ENCODE results near the gene SPTLC1. TPM values are rescaled to one million over a fixed set of nuclear protein-coding genes. Genes with fewer than 3 reads are reported as not detected.

SPTLC1 gene
- total and polyA plus RNA-seq, 2 experiments from 2014 or later: 54.8 to 100 TPM

DNA sequence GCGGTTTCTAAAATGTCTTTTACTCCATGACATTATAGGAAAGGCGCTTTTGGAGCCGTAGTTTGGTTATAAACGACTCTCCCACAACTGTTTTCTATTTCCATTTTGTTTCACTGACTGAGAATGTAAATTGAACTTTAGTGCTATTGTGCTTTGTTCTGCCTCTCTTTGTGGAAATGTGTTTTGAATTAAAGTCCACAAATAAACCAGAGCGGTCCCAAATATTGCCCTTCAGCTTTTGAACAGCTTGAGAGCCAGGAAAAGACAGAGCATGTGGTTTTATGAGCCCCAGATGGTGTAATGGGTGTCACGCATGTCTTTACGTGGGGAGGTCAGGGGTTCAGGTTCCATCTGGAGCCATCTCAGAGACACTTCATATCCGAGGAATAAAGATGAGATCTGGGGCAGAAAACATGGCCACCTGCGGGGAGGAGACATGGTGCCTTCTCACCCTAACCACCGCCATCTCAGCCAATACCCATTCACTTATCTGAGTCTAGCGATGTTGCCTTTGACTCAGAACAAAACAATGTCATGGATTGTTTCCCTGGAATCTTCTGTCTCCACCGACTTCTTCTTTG lies 122.7 kb downstream of the SPTLC1 start:
- Histone ChIP-seq H3K4me1 (ENCODE audit: insufficient read depth) (no peaks in the 10 kb centered on the region; the same call in 1 of the 2 replicates), H3F3A (replicated peaks; ENCODE audit: low read depth) (no peaks in the 10 kb centered on the region), H3K79me2 (replicated peaks; ENCODE audit: insufficient read depth) (no peaks in the 10 kb centered on the region), H3K27me3 (ENCODE audit: insufficient read depth) (no peaks in the 10 kb centered on the region), H3K4me2 (no peak overlapping the region), H3K36me3 (ENCODE audit: insufficient read depth) (no peaks in the 10 kb centered on the region), H3K9me2 (ENCODE audit: insufficient read depth) (no peaks in the 10 kb centered on the region), H4K20me1 (replicated peaks; ENCODE audit: insufficient read depth) (no peaks in the 10 kb centered on the region), H2AFZ (peak overlapping the region; percentile 86), H3K27ac (ENCODE audit: low read depth) (no peak overlapping the region), H3K4me3 (no peak overlapping the region)
- TF ChIP-seq, protein P1, sequence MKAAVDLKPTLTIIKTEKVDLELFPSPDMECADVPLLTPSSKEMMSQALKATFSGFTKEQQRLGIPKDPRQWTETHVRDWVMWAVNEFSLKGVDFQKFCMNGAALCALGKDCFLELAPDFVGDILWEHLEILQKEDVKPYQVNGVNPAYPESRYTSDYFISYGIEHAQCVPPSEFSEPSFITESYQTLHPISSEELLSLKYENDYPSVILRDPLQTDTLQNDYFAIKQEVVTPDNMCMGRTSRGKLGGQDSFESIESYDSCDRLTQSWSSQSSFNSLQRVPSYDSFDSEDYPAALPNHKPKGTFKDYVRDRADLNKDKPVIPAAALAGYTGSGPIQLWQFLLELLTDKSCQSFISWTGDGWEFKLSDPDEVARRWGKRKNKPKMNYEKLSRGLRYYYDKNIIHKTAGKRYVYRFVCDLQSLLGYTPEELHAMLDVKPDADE (IDR thresholded peaks at IDR 0.05): no peak
- no peak for TF ChIP-seq NANOG (IDR thresholded peaks at IDR 0.05; ENCODE audit: borderline replicate concordance)
- TF ChIP-seq CREB1 (CRISPR knock-in tag; IDR thresholded peaks at IDR 0.05; ENCODE audit: low read depth): no peak
- no peak for TF ChIP-seq ZNF114 (CRISPR knock-in tag; IDR thresholded peaks at IDR 0.05)
- no peak for TF ChIP-seq EZH2 (IDR thresholded peaks at IDR 0.05; ENCODE audit: low read depth, unreplicated experiment)
- TF ChIP-seq, protein P2, sequence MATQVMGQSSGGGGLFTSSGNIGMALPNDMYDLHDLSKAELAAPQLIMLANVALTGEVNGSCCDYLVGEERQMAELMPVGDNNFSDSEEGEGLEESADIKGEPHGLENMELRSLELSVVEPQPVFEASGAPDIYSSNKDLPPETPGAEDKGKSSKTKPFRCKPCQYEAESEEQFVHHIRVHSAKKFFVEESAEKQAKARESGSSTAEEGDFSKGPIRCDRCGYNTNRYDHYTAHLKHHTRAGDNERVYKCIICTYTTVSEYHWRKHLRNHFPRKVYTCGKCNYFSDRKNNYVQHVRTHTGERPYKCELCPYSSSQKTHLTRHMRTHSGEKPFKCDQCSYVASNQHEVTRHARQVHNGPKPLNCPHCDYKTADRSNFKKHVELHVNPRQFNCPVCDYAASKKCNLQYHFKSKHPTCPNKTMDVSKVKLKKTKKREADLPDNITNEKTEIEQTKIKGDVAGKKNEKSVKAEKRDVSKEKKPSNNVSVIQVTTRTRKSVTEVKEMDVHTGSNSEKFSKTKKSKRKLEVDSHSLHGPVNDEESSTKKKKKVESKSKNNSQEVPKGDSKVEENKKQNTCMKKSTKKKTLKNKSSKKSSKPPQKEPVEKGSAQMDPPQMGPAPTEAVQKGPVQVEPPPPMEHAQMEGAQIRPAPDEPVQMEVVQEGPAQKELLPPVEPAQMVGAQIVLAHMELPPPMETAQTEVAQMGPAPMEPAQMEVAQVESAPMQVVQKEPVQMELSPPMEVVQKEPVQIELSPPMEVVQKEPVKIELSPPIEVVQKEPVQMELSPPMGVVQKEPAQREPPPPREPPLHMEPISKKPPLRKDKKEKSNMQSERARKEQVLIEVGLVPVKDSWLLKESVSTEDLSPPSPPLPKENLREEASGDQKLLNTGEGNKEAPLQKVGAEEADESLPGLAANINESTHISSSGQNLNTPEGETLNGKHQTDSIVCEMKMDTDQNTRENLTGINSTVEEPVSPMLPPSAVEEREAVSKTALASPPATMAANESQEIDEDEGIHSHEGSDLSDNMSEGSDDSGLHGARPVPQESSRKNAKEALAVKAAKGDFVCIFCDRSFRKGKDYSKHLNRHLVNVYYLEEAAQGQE (IDR thresholded peaks at IDR 0.05; ENCODE audit: unreplicated experiment): no peak
- TF ChIP-seq, protein P3, sequence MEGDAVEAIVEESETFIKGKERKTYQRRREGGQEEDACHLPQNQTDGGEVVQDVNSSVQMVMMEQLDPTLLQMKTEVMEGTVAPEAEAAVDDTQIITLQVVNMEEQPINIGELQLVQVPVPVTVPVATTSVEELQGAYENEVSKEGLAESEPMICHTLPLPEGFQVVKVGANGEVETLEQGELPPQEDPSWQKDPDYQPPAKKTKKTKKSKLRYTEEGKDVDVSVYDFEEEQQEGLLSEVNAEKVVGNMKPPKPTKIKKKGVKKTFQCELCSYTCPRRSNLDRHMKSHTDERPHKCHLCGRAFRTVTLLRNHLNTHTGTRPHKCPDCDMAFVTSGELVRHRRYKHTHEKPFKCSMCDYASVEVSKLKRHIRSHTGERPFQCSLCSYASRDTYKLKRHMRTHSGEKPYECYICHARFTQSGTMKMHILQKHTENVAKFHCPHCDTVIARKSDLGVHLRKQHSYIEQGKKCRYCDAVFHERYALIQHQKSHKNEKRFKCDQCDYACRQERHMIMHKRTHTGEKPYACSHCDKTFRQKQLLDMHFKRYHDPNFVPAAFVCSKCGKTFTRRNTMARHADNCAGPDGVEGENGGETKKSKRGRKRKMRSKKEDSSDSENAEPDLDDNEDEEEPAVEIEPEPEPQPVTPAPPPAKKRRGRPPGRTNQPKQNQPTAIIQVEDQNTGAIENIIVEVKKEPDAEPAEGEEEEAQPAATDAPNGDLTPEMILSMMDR (conservative IDR thresholded peaks at IDR 0.05; ENCODE audit: low read depth in 2 of 2): no peak
- no peak for TF ChIP-seq ZNF331 (CRISPR knock-in tag; IDR thresholded peaks at IDR 0.05; ENCODE audit: low read depth)
- TF ChIP-seq JUNB (IDR thresholded peaks at IDR 0.05; ENCODE audit: unreplicated experiment): no peak
- TF ChIP-seq POLR2AphosphoS5 (IDR thresholded peaks at IDR 0.05; ENCODE audit: low read depth): no peak
- TF ChIP-seq STAT1 (IDR thresholded peaks at IDR 0.05; ENCODE audit: unreplicated experiment): no peak
- no peak for TF ChIP-seq EZH2phosphoT487 (IDR thresholded peaks at IDR 0.05; ENCODE audit: unreplicated experiment)
- TF ChIP-seq, protein P4, sequence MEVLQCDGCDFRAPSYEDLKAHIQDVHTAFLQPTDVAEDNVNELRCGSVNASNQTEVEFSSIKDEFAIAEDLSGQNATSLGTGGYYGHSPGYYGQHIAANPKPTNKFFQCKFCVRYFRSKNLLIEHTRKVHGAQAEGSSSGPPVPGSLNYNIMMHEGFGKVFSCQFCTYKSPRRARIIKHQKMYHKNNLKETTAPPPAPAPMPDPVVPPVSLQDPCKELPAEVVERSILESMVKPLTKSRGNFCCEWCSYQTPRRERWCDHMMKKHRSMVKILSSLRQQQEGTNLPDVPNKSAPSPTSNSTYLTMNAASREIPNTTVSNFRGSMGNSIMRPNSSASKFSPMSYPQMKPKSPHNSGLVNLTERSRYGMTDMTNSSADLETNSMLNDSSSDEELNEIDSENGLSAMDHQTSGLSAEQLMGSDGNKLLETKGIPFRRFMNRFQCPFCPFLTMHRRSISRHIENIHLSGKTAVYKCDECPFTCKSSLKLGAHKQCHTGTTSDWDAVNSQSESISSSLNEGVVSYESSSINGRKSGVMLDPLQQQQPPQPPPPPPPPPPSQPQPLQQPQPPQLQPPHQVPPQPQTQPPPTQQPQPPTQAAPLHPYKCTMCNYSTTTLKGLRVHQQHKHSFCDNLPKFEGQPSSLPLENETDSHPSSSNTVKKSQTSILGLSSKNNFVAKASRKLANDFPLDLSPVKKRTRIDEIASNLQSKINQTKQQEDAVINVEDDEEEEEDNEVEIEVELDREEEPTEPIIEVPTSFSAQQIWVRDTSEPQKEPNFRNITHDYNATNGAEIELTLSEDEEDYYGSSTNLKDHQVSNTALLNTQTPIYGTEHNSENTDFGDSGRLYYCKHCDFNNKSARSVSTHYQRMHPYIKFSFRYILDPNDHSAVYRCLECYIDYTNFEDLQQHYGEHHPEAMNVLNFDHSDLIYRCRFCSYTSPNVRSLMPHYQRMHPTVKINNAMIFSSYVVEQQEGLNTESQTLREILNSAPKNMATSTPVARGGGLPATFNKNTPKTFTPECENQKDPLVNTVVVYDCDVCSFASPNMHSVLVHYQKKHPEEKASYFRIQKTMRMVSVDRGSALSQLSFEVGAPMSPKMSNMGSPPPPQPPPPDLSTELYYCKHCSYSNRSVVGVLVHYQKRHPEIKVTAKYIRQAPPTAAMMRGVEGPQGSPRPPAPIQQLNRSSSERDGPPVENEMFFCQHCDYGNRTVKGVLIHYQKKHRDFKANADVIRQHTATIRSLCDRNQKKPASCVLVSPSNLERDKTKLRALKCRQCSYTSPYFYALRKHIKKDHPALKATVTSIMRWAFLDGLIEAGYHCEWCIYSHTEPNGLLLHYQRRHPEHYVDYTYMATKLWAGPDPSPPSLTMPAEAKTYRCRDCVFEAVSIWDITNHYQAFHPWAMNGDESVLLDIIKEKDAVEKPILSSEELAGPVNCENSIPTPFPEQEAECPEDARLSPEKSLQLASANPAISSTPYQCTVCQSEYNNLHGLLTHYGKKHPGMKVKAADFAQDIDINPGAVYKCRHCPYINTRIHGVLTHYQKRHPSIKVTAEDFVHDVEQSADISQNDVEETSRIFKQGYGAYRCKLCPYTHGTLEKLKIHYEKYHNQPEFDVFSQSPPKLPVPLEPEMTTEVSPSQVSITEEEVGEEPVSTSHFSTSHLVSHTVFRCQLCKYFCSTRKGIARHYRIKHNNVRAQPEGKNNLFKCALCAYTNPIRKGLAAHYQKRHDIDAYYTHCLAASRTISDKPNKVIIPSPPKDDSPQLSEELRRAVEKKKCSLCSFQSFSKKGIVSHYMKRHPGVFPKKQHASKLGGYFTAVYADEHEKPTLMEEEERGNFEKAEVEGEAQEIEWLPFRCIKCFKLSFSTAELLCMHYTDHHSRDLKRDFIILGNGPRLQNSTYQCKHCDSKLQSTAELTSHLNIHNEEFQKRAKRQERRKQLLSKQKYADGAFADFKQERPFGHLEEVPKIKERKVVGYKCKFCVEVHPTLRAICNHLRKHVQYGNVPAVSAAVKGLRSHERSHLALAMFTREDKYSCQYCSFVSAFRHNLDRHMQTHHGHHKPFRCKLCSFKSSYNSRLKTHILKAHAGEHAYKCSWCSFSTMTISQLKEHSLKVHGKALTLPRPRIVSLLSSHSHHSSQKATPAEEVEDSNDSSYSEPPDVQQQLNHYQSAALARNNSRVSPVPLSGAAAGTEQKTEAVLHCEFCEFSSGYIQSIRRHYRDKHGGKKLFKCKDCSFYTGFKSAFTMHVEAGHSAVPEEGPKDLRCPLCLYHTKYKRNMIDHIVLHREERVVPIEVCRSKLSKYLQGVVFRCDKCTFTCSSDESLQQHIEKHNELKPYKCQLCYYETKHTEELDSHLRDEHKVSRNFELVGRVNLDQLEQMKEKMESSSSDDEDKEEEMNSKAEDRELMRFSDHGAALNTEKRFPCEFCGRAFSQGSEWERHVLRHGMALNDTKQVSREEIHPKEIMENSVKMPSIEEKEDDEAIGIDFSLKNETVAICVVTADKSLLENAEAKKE (CRISPR knock-in tag; IDR thresholded peaks at IDR 0.05): no peak
- Mint-ChIP-seq H3K4me1 (peaks cover 2% of the 10 kb centered on the region; the same call in 2 of the 3 replicates), H3K27me3 (ENCODE audit: insufficient read depth, low read depth, poor library complexity) (peaks cover 2% of the 10 kb centered on the region), H3K4me3 (no peak overlapping the region), H3K36me3 (ENCODE audit: low read depth) (no peaks in the 10 kb centered on the region), H3K27ac (no peak overlapping the region), H3K9me3 (peaks cover 3% of the 10 kb centered on the region; the same call in 1 of the 3 replicates)
- ATAC-seq (no peak), DNase-seq (ENCODE audit: low spot score) (no peak)
